PC-9 (cell line): ENCODE data around the gene MUS81.

ENCODE experiments used
- CTCF ChIP-seq: fragments of 200-600 bp; sonication (generic); conservative IDR thresholded peaks from 2 replicates; pipeline ENCODE4 v1.6.1; 2017; ENCODE audit warnings: mixed run types, antibody characterized with exemption, mild to moderate bottlenecking, moderate library complexity
- EZH2 ChIP-seq: fragments of 200-600 bp; sonication (generic); IDR thresholded peaks from 2 replicates; pipeline ENCODE4 v1.8.0; 2017; ENCODE audit warnings: antibody characterized with exemption, low read depth

GRCh38 chr11:65872586-65873317 lies 12.5 kb downstream of the MUS81 start, which contains the start of gene EFEMP2:
- TF ChIP-seq CTCF (no peak), EZH2 (no peak)
